DOHH2 (cell line): Measurements from ENCODE around the gene RAB43.

Experiments
- CTCF ChIP-seq: fragments of 200-600 bp; sonication (generic); IDR thresholded peaks from one replicate; pipeline ENCODE4 v1.5.1; 2014; ENCODE audit warnings: antibody characterized with exemption, mild to moderate bottlenecking, low read depth, low read length; ENCODE audit not compliant: poor library complexity, severe bottlenecking
- EZH2phosphoT487 ChIP-seq: fragments of 200-600 bp; sonication (generic); IDR thresholded peaks from 2 replicates; pipeline ENCODE4 v1.6.1; 2017; ENCODE audit warnings: borderline replicate concordance, mild to moderate bottlenecking, antibody characterized with exemption, low read length, moderate library complexity, mixed read lengths

GRCh38 chr3:129104051-129104450, 17.6 kb downstream of the RAB43 start:
- TF ChIP-seq CTCF (no peak), EZH2phosphoT487 (no peak)
